Kidney (tissue), 14 donors: ENCODE data around the gene SARS1. TPM values are rescaled to one million over a fixed set of nuclear protein-coding genes. Genes with fewer than 3 reads are reported as not detected.

ENCODE experiments used
- DNase-seq, 5 donors: peaks; one replicate each; pipeline ENCODE4 v3.0.0-alpha.2; 2013 to 2020
- FAIRE-seq: peaks from 2 replicates; lab custom pipeline; 2012; peaks lifted over from hg19 to GRCh38; lab: Jason Lieb, UNC
- H3K27ac ChIP-seq, 2 donors: one replicate each; pipeline ENCODE4 v1.7.0; 2013; ENCODE audit warnings: low read depth in 2 of 2, low read length in 2 of 2, inconsistent platforms in 1 of 2
- H3K27me3 ChIP-seq: one replicate; pipeline ENCODE4 v1.7.1; 2013; ENCODE audit warnings: low read length, inconsistent platforms; ENCODE audit not compliant: control insufficient read depth, insufficient read depth
- H3K36me3 ChIP-seq, 3 donors: one replicate each; pipeline versions ENCODE4 v1.7.0 to v1.7.1; 2013; ENCODE audit warnings: low read length in 3 of 3, control low read depth in 1 of 3, inconsistent platforms in 1 of 3; ENCODE audit not compliant: insufficient read depth in 3 of 3, control insufficient read depth in 2 of 3
- H3K4me1 ChIP-seq, 3 donors: one replicate each; pipeline versions ENCODE4 v1.7.0 to v1.7.1; 2013; ENCODE audit warnings: low read length in 3 of 3, inconsistent platforms in 1 of 3, low read depth in 1 of 3; ENCODE audit not compliant: control insufficient read depth in 2 of 3, insufficient read depth in 2 of 3
- H3K4me3 ChIP-seq, 3 donors: one replicate each; pipeline versions ENCODE4 v1.7.0 to v1.8.1; 2013; ENCODE audit warnings: low read length in 3 of 3, control low read depth in 1 of 3, inconsistent platforms in 1 of 3
- H3K9ac ChIP-seq, 3 donors: one replicate each; pipeline versions ENCODE4 v1.7.0 to v1.7.1; 2013; ENCODE audit warnings: low read length in 3 of 3, control low read depth in 1 of 3, inconsistent platforms in 1 of 3
- H3K9me3 ChIP-seq, 3 donors: one replicate each; pipeline versions ENCODE4 v1.7.0 to v1.7.1; 2013; ENCODE audit warnings: low read length in 3 of 3, control low read depth in 1 of 3, inconsistent platforms in 1 of 3; ENCODE audit not compliant: control insufficient read depth in 2 of 3, insufficient read depth in 1 of 3
- CTCF ChIP-seq: IDR thresholded peaks from 3 replicates; pipeline ENCODE4 v1.5.1; 2012; ENCODE audit warnings: mild to moderate bottlenecking, moderate library complexity, borderline replicate concordance; ENCODE audit not compliant: insufficient read depth; ENCODE audit errors: extremely low read depth
- intact Hi-C: fragments of 100-400 bp; cut with DNase I; formaldehyde crosslinking; loops from one replicate; pipeline ENCODE4 v1.11.1; 2022
- polyA plus RNA-seq: library from polyadenylated mRNA; stranded (reverse); fragments of 350-450 nt; fragmentation: Illumina TruSeq; extraction: RNeasy Lipid Tissue Mini Kit (QIAGEN cat#74804); gene quantifications from one replicate; pipeline ENCODE4 v1.2.3, GENCODE V29; 2014; ENCODE audit warnings: low read depth, low replicate concordance; ENCODE audit not compliant: insufficient read depth
- total RNA-seq: library from RNA; stranded (reverse); fragmentation: NEBNext Ultra II Directional; extraction: Animal tissue kit (Norgen Biotek cat#: 25700); gene quantifications from one replicate; pipeline ENCODE4 v1.2.1, GENCODE V29; 2021
- donor health status: control.
- donor health status: control.
- donor health status: control.
- donor health status: control.
- donor health status: control.
- donor health status: DM: yes; HTN: yes; CAD: no.
- donor health status: Normal renal cell carcinoma (clear cell type).

Gene SARS1
- total and polyA plus RNA-seq, 2 donors from 2014 or later = 114 to 181 TPM

- no peak for FAIRE-seq
Measured at GRCh38 chr1:109248444-109248796, 34.7 kb downstream of the SARS1 start.

GRCh38 chr1:109248797-109249629 lies 35.3 kb downstream of the SARS1 start, which contains the start of gene CELSR2:
Gene CELSR2, plus strand, starts transcription at chr1:109249539. Its CDS starts 541 bp downstream, at chr1:109250080.
- FAIRE-seq = no peak
- peak within 1 kb of the TSS in 1 of 3 donors; percentile 12 for H3K9ac ChIP-seq
- peak within 1 kb of the TSS; percentile 26 to 47 (median 29) for H3K4me3 ChIP-seq
- peak; percentile 80 to 92 (median 87) for DNase-seq
- no peaks in the 10 kb centered on the region for H3K9me3 ChIP-seq
- intact Hi-C loops = no loop called here
- no peaks in the 10 kb centered on the region for H3K27me3 ChIP-seq
- H3K4me1 ChIP-seq = peaks cover 0 to 18% (median 9%) of the 10 kb centered on the region in 3 donors
- no peaks in the 10 kb centered on the region for H3K36me3 ChIP-seq
- H3K27ac ChIP-seq = no peak within 1 kb of the TSS
- no peak for TF ChIP-seq CTCF

More at GRCh38 chr1:109248444-109248796, 34.7 kb downstream of the SARS1 start:
- Histone ChIP-seq H3K4me3 (no peak overlapping the region), H3K36me3 (no peaks in the 10 kb centered on the region), H3K27me3 (no peaks in the 10 kb centered on the region), H3K4me1 (peaks cover 0 to 12% (median 4%) of the 10 kb centered on the region in 3 donors), H3K27ac (no peak overlapping the region), H3K9ac (no peak overlapping the region), H3K9me3 (no peaks in the 10 kb centered on the region)
- DNase-seq = no peak
- no peak for TF ChIP-seq CTCF
- intact Hi-C loops = no loop called here

- Histone ChIP-seq H3K27me3 (no peaks in the 10 kb centered on the region), H3K4me3 (peak overlapping the region; percentile 7 to 47 (median 26)), H3K27ac (no peak overlapping the region), H3K36me3 (no peaks in the 10 kb centered on the region), H3K9me3 (no peaks in the 10 kb centered on the region), H3K4me1 (peaks cover 0 to 26% (median 17%) of the 10 kb centered on the region in 3 donors), H3K9ac (peak overlapping the region in 1 of 3 donors; percentile 12)
- TF ChIP-seq CTCF = no peak
- intact Hi-C loops = no loop called here
- FAIRE-seq = no peak
- peak in 3 of 5 donors; percentile 27 to 66 (median 61) for DNase-seq
Measured at GRCh38 chr1:109249654-109250401, 36.1 kb downstream of the SARS1 start.
